BE2C (cell line): ENCODE data around the gene PHACTR3.

Experiments used
- DNase-seq: peaks from one replicate; pipeline ENCODE4 v3.0.0-alpha.2; 2020
- H3K27me3 ChIP-seq: fragments of 250-450 bp; sonication (Bioruptor Pico); 2 replicates; pipeline ENCODE4 v1.5.1; 2020; ENCODE audit warnings: mild to moderate bottlenecking
- H3K36me3 ChIP-seq: fragments of 250-450 bp; sonication (Bioruptor Pico); 2 replicates; pipeline ENCODE4 v1.5.1; 2020; ENCODE audit warnings: mild to moderate bottlenecking
- H3K4me1 ChIP-seq: fragments of 250-450 bp; sonication (Bioruptor Pico); 2 replicates; pipeline ENCODE4 v1.5.1; 2020
- H3K4me3 ChIP-seq: 2 replicates; pipeline ENCODE4 v1.5.1; 2011; ENCODE audit warnings: low read depth, low read length
- H3K9me3 ChIP-seq: fragments of 250-450 bp; sonication (Bioruptor Pico); 2 replicates; pipeline ENCODE4 v1.5.1; 2020
- CTCF ChIP-seq: IDR thresholded peaks from 2 replicates; pipeline ENCODE4 v1.5.1; 2012; ENCODE audit warnings: mild to moderate bottlenecking, low read depth, low read length

PHACTR3 gene

GRCh38 chr20:59680852-59681251 is 76.5 kb downstream of the PHACTR3 start:
- Histone ChIP-seq H3K36me3 (no peaks in the 10 kb centered on the region), H3K4me1 (no peaks in the 10 kb centered on the region), H3K4me3 (no peak overlapping the region), H3K9me3 (no peaks in the 10 kb centered on the region), H3K27me3 (peaks cover 15% of the 10 kb centered on the region)
- no peak for TF ChIP-seq CTCF
- no peak for DNase-seq

- no peak for TF ChIP-seq CTCF
- Histone ChIP-seq H3K4me1 (no peaks in the 10 kb centered on the region), H3K27me3 (peaks cover 12% of the 10 kb centered on the region), H3K4me3 (no peak overlapping the region), H3K9me3 (no peaks in the 10 kb centered on the region), H3K36me3 (no peaks in the 10 kb centered on the region)
- no peak for DNase-seq
Observed at GRCh38 chr20:59682603-59683002, 78.3 kb downstream of the PHACTR3 start.

- no peak for DNase-seq
- H3K4me3 ChIP-seq = no peak overlapping the region
- no peaks in the 10 kb centered on the region for H3K36me3 ChIP-seq
- no peaks in the 10 kb centered on the region for H3K4me1 ChIP-seq
- H3K27me3 ChIP-seq = peaks cover 6% of the 10 kb centered on the region
- no peaks in the 10 kb centered on the region for H3K9me3 ChIP-seq
- no peak for TF ChIP-seq CTCF
Observed at GRCh38 chr20:59683181-59683580, 78.8 kb downstream of the PHACTR3 start.

GRCh38 chr20:59684685-59685242 is 80.4 kb downstream of the PHACTR3 start:
- peaks cover 4% of the 10 kb centered on the region; the same call in 1 of the 2 replicates for H3K27me3 ChIP-seq
- H3K9me3 ChIP-seq = no peaks in the 10 kb centered on the region
- no peaks in the 10 kb centered on the region for H3K36me3 ChIP-seq
- H3K4me3 ChIP-seq = no peak overlapping the region
- H3K4me1 ChIP-seq = no peaks in the 10 kb centered on the region
- no peak for TF ChIP-seq CTCF
- no peak for DNase-seq

- DNase-seq = no peak
- Histone ChIP-seq H3K9me3 (no peaks in the 10 kb centered on the region), H3K36me3 (no peaks in the 10 kb centered on the region), H3K4me3 (no peak overlapping the region), H3K4me1 (no peaks in the 10 kb centered on the region), H3K27me3 (no peaks in the 10 kb centered on the region)
- no peak for TF ChIP-seq CTCF
Observed at GRCh38 chr20:59686404-59687346, 82.3 kb downstream of the PHACTR3 start.

- no peaks in the 10 kb centered on the region for H3K4me1 ChIP-seq
- no peak for DNase-seq
- no peaks in the 10 kb centered on the region for H3K9me3 ChIP-seq
- no peak for TF ChIP-seq CTCF
- peaks cover 4% of the 10 kb centered on the region; the same call in 1 of the 2 replicates for H3K27me3 ChIP-seq
- H3K36me3 ChIP-seq = no peaks in the 10 kb centered on the region
- no peak overlapping the region for H3K4me3 ChIP-seq
Observed at GRCh38 chr20:59688356-59688755, 84.0 kb downstream of the PHACTR3 start.
